ENCODE measurements around the gene TASOR2.
A peak's percentile ranks its signal among the peaks of the same experiment; 100 is the strongest.

The TASOR2 gene

GRCh38 chr10:5684318-5684970 lies at the start of gene TASOR2:
TSS of gene TASOR2 (plus strand) at chr10:5684838. CDS start at chr10:5720643, 35,805 bp downstream.
- peak within 1 kb of the TSS; percentile 94 for H3K4me3 ChIP-seq (ENCODE audit: low read depth, low read length)
- TF ChIP-seq CTCF (IDR thresholded peaks at IDR 0.05; ENCODE audit: borderline replicate concordance, insufficient read depth, low read depth, low read length): no peak

GRCh38 chr10:5634918-5635317 lies 49.7 kb upstream of the TASOR2 start:
- no peak overlapping the region for H3K4me3 ChIP-seq (ENCODE audit: low read depth, low read length)
- TF ChIP-seq CTCF (IDR thresholded peaks at IDR 0.05; ENCODE audit: borderline replicate concordance, insufficient read depth, low read depth, low read length): no peak

- H3K4me3 ChIP-seq (ENCODE audit: low read depth, low read length): no peak overlapping the region
- no peak for TF ChIP-seq CTCF (IDR thresholded peaks at IDR 0.05; ENCODE audit: borderline replicate concordance, insufficient read depth, low read depth, low read length)
These were observed 46.1 kb upstream of the TASOR2 start for GRCh38 chr10:5638494-5638893.

GRCh38 chr10:5639066-5639465 lies 45.6 kb upstream of the TASOR2 start:
- TF ChIP-seq CTCF (IDR thresholded peaks at IDR 0.05; ENCODE audit: borderline replicate concordance, insufficient read depth, low read depth, low read length): no peak
- no peak overlapping the region for H3K4me3 ChIP-seq (ENCODE audit: low read depth, low read length)

- no peak for TF ChIP-seq CTCF (IDR thresholded peaks at IDR 0.05; ENCODE audit: borderline replicate concordance, insufficient read depth, low read depth, low read length)
- no peak overlapping the region for H3K4me3 ChIP-seq (ENCODE audit: low read depth, low read length)
These were observed 44.6 kb upstream of the TASOR2 start for GRCh38 chr10:5640036-5640435.

GRCh38 chr10:5640501-5640900 lies 44.1 kb upstream of the TASOR2 start:
- no peak for TF ChIP-seq CTCF (IDR thresholded peaks at IDR 0.05; ENCODE audit: borderline replicate concordance, insufficient read depth, low read depth, low read length)
- H3K4me3 ChIP-seq (ENCODE audit: low read depth, low read length): no peak overlapping the region

GRCh38 chr10:5641501-5641900 lies 43.1 kb upstream of the TASOR2 start:
- TF ChIP-seq CTCF (IDR thresholded peaks at IDR 0.05; ENCODE audit: borderline replicate concordance, insufficient read depth, low read depth, low read length): no peak
- H3K4me3 ChIP-seq (ENCODE audit: low read depth, low read length): no peak overlapping the region
